AG20443 (cell line): ENCODE measurements around the gene SPOP.

Experiments
- DNase-seq: peaks from one replicate; pipeline ENCODE4 v3.0.0; 2012; ENCODE audit warnings: low spot score, mixed read lengths

SPOP gene

GRCh38 chr17:49549691-49550678 is 127.9 kb downstream of the SPOP start:
- no peak for DNase-seq

GRCh38 chr17:49549311-49549605 is 128.6 kb downstream of the SPOP start:
- DNase-seq = no peak
